ENCODE measurements around the gene CDYL.
A peak's percentile ranks its signal among the peaks of the same experiment; 100 is the strongest.

Gene CDYL

GRCh38 chr6:4774296-4774695, 1.9 kb upstream of the CDYL start:
- DNase-seq (ENCODE audit: low spot score), result no peak

GRCh38 chr6:4774715-4775493, 1.3 kb upstream of the CDYL start:
- peak; percentile 50 for DNase-seq (ENCODE audit: low spot score)

GRCh38 chr6:4775494-4776130, 592 bp upstream of the CDYL start:
- peak; percentile 89 for DNase-seq (ENCODE audit: low spot score)

- DNase-seq (ENCODE audit: low spot score), result no peak
Measured at GRCh38 chr6:4776493-4777393, 539 bp downstream of the CDYL start.

- peak; percentile 55 for DNase-seq (ENCODE audit: low spot score)
Measured at GRCh38 chr6:4777394-4777935, 1.3 kb downstream of the CDYL start.

GRCh38 chr6:4778086-4778485, 1.9 kb downstream of the CDYL start:
- peak; percentile 33 for DNase-seq (ENCODE audit: low spot score)

- DNase-seq (ENCODE audit: low spot score), result no peak
Measured at GRCh38 chr6:4780360-4780812, 4.2 kb downstream of the CDYL start.

- DNase-seq (ENCODE audit: low spot score), result no peak
Measured at GRCh38 chr6:4781426-4781825, 5.2 kb downstream of the CDYL start.

GRCh38 chr6:4781967-4782575, 5.9 kb downstream of the CDYL start:
- DNase-seq (ENCODE audit: low spot score), result no peak

GRCh38 chr6:4786996-4787395, 10.8 kb downstream of the CDYL start:
- DNase-seq (ENCODE audit: low spot score), result no peak

GRCh38 chr6:4788482-4788881, 12.3 kb downstream of the CDYL start:
- DNase-seq (ENCODE audit: low spot score), result no peak

- DNase-seq (ENCODE audit: low spot score), result no peak
Measured at GRCh38 chr6:4788953-4789584, 12.9 kb downstream of the CDYL start.

- DNase-seq (ENCODE audit: low spot score), result no peak
Measured at GRCh38 chr6:4790158-4790899, 14.1 kb downstream of the CDYL start.

- DNase-seq (ENCODE audit: low spot score), result no peak
Measured at GRCh38 chr6:4794140-4794707, 18.0 kb downstream of the CDYL start.

GRCh38 chr6:4797587-4797986, 21.4 kb downstream of the CDYL start:
- DNase-seq (ENCODE audit: low spot score), result peak; percentile 28

GRCh38 chr6:4799912-4800311, 23.7 kb downstream of the CDYL start:
- no peak for DNase-seq (ENCODE audit: low spot score)

GRCh38 chr6:4800662-4801061, 24.5 kb downstream of the CDYL start:
- no peak for DNase-seq (ENCODE audit: low spot score)

- DNase-seq (ENCODE audit: low spot score), result no peak
Measured at GRCh38 chr6:4801491-4802110, 25.4 kb downstream of the CDYL start.

GRCh38 chr6:4802312-4802935, 26.2 kb downstream of the CDYL start:
- DNase-seq (ENCODE audit: low spot score), result no peak
